GM12878 (cell line): ENCODE results near the gene FBLIM1.

Experiments used
- POLR2AphosphoS5 ChIP-seq: IDR thresholded peaks from 2 replicates; pipeline ENCODE4 v1.6.1; 2011; ENCODE audit warnings: mild to moderate bottlenecking, low read length, inconsistent platforms
- SP1 ChIP-seq: IDR thresholded peaks from one replicate; pipeline ENCODE4 v1.6.1; 2011; ENCODE audit warnings: low read depth, low read length

GRCh38 chr1:15724949-15725880, 33.4 kb upstream of the FBLIM1 start:
- TF ChIP-seq POLR2AphosphoS5 (no peak), SP1 (no peak)
